Activated T-cell treated with anti-CD3 and anti-CD28 coated beads for 4 hours (primary cell): ENCODE data around the gene RNPEPL1.

Source experiments
- DNase-seq: peaks from one replicate; pipeline ENCODE4 v3.0.0-alpha.2; 2020

The RNPEPL1 gene

GRCh38 chr2:240577281-240578109 is 9.2 kb downstream of the RNPEPL1 start:
- DNase-seq = no peak

- DNase-seq = no peak
Observed at GRCh38 chr2:240578110-240578450, 9.8 kb downstream of the RNPEPL1 start.

GRCh38 chr2:240578488-240578887 is 10.2 kb downstream of the RNPEPL1 start:
- no peak for DNase-seq

DNA sequence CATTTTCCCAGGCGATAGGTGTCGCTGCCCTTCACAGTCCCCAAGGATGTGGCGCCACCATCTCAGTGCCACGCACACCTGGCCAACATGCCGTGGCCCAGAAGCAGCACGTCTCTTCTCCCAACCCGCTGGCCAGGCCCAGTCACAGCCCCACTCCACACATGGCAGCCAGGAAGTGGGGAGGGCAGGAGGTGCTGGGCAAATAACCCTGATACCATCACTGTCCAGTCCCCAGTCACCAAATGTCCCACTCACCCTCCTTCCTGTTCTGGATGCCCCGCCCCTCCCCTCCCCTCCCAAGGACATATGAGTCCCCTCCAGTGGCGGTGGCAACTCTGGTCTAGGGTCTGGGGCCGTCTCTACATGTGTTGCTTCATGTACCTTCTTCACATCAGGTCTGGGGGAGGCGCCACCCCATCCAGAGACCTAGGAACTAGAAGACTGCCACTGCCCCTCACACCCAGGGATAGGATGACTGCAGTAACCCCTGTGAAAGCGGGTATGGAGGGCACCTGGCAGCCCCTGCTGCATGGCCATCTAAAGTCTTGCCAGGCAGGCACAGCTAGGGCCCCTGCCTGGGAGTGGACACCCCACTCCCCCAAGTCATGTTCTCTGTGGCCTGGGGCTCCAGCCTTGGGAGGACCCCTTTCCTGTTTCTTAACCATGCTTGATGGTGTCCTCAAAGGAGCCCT is 10.9 kb downstream of the RNPEPL1 start:
- no peak for DNase-seq

GRCh38 chr2:240579771-240580614 is 11.7 kb downstream of the RNPEPL1 start:
- DNase-seq = peak; percentile 61

GRCh38 chr2:240581811-240582210 is 13.5 kb downstream of the RNPEPL1 start:
- DNase-seq = no peak

DNA sequence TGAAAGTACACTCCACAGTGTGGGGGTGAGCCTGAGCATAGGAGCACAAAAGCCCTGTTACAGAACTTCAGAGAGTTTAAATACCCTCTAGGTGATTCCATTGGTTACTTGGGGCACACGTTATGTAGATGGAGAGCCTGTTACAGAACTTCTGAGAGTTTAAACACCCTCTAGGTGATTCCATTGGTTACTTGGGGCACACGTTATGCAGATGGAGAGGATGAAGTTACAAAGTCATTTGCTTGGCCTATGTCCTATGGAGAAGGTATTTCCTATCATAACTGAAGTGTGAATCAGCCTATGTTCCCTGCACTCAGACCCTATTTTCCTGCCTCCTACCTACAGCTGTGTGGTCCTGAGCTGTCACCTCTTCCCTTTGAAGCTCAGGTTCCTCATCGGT is 14.5 kb downstream of the RNPEPL1 start:
- DNase-seq = no peak

GRCh38 chr2:240583774-240584173 is 15.5 kb downstream of the RNPEPL1 start:
- no peak for DNase-seq

DNA sequence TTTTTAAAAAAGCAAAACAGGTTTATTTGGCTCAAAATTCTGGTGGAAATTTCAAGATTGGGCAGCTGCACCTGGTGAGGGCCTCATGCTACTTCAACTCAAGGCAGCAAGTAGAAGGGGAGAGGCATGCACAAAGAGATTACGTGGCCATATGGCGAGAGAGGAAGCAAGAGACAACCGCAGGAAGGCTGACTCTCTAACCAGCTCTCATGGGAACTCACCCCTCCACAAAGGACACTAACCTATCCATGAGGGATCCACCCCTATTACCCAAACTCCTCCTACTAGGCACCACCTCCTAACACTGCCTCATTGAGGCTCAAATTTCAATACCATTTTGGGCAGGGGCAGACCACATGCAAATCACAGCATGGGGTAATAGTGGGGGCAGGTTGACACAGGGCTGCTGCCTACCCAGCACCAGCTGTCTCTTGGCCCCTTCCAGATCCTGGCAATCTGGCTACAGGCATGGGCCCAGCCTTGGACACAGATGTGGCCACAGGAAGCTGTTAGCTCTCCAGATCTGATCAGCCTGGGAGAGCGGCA is 16.3 kb downstream of the RNPEPL1 start:
- DNase-seq = no peak

DNA sequence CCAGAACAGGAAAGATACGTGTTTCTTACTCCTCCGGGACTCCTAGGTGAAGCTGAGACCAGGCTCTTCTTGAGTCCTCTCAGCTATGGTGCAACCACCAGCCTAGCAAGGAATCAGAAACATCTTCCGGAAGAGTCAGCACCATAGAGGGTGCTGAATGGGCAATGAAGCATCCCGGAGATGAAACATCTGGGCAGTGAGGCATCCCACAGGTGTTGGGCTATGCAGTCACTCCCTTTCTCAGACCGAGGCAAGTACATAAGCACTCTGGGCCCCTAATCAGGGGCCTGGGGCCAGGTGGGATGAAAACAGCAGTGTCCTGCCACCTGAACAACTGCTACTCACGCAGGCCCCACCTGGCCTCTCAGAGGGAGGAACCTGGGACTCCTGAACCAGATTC is 16.8 kb downstream of the RNPEPL1 start:
- no peak for DNase-seq

DNA sequence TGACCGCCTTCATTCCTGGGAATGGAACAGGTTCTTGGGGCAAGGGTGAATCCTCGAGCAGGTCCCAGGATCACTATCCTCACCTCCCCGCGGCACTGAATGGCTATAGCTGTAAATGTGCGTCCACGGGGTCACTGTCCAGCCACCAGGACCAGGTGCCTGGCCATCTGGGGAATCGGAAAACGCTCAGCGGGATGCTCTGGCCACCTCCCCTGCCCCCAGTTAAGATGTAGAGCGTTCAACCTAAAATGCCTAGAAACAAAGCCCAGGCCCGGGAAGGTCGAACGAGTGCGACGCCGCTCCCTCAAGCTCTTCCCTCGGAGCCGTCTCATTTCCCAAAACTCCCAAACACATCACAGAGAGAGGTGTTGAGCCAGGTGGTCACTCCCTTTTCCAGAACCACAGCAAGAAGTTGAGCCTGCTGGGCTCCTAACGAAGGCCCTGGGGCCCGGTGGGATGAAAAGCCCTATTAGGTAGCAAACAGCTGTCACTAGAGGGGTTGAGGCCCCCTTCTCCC is 17.5 kb downstream of the RNPEPL1 start:
- no peak for DNase-seq

DNA sequence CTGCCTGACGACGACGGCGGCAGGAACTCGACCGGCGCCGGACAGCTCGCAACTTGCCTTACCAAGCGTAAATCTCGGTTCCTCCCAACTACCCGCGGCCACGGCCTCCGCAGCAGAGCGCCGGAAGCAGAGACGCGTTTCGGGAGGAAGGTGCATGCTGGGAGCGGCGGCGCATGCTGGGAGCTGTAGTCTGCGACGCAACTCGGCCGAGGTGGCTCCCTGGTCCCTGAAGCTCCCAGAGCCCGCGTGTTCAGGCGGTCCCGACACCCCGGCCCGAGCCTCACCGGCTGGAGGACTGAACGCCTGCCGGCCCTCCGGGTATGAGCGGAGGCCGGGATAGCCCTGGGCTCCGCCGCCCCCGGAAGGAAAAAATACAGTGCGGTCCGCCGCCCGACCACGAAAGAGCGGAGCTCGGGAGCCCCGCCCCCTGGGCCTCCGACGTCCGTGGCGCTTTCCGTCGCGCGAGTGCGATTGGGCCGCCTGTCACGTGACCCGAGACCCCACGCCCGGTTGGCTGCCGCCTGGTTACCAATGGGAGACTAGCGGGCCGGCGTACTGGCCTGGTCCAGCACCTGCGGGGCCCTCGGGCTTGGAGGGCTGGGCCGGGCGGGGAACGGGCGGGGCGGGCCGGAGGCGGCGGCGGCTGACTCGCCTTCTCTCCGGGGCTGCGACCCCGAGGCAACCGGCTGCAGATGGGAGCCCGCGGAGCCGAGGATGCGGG is 18.1 kb downstream of the RNPEPL1 start, which contains the start of gene CAPN10:
TSS of gene CAPN10 (plus strand) at position 537 of the 721 bp plus-strand sequence. CDS start at position 715, 178 bp downstream.
- peak; percentile 91 for DNase-seq

DNA sequence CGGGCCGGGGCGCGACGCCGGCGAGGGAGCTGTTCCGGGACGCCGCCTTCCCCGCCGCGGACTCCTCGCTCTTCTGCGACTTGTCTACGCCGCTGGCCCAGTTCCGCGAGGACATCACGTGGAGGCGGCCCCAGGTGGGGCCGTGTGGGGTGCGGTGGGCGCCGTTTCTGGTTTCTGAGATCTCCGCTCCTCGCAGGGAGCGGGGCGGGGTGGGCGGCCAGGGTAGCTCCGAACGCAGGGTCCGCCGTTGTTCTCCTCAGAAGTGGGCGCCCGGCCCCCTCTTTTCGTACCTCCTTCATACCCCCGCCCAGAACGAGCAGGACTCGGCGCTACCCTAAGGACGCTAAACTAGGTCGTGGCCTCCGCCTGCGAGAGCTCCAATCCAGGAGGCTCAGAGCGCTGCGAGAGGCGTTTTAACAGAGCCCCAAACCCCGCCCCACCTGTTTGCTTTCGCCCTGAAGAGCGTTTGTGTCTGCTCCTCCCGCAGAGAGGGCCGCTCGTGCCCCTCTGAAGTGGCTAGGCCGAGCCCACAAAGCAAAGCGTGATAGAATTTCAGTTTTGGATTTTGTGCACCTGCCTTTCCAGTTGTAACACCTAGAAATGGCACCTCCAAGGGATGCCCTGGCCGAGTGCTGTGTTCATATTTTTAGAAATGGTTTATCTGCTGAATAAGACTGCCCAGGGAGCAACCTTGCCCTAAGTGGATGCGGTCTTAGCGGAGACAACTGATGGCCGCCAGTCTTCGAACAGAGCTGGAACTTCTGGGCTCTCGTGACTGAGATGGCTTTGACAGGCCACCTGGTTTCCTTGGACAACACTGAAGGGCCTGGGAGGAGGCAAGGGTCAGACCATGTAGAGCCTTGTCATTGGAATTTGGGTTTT is 18.9 kb downstream of the RNPEPL1 start:
- no peak for DNase-seq

GRCh38 chr2:240588006-240588655 is 19.8 kb downstream of the RNPEPL1 start:
- DNase-seq = no peak

GRCh38 chr2:240588669-240589068 is 20.4 kb downstream of the RNPEPL1 start:
- no peak for DNase-seq

DNA sequence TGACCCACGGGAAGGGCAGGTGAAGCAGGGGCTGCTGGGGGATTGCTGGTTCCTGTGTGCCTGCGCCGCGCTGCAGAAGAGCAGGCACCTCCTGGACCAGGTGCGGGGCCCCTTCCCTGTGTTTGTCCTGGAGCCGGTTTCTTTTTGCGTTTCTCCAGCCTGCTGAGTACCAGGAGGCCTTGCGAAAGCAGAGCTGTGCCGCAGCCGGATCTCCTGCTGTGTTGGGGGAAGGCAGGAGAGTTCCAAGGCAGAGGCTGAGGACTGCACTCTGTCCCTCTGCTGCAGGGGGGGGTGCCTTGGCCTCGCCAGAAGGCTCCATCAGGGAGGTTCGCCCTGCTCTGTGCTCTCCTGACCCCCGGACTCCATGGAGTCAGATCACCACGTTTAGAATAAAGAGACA is 21.1 kb downstream of the RNPEPL1 start:
- DNase-seq = no peak

GRCh38 chr2:240589850-240590525 is 21.7 kb downstream of the RNPEPL1 start:
- DNase-seq = no peak

DNA sequence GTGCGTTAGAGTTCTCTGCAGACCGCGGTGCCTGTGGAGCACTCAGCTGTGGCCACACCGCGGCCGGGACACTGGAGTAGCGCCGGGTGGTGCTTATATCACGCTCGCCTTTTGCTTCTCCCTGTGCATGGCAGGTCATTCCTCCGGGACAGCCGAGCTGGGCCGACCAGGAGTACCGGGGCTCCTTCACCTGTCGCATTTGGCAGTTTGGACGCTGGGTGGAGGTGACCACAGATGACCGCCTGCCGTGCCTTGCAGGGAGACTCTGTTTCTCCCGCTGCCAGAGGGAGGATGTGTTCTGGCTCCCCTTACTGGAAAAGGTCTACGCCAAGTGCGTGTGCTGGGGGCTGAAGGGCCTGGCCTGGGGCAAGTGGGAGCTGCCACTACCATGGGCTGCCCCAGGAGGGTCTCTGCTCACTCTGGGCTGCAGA is 22.4 kb downstream of the RNPEPL1 start:
- DNase-seq = no peak

- no peak for DNase-seq
Observed at GRCh38 chr2:240591226-240591625, 22.9 kb downstream of the RNPEPL1 start.

GRCh38 chr2:240591784-240592183 is 23.5 kb downstream of the RNPEPL1 start:
- DNase-seq = no peak
